ENCODE results near the gene ELP1.
"Not testable (repeated sequence)": the region's sequence is repeated elsewhere in the genome, so short reads cannot be mapped to it uniquely, and the experiment has no call there.

Gene ELP1

GRCh38 chr9:108934323-108934893 lies 484 bp upstream of the ELP1 start, which contains the start of gene ABITRAM:
TSS of gene ABITRAM (plus strand) at chr9:108934400. CDS start at chr9:108934487, 87 bp downstream.
- peak; percentile 56 to 62 for DNase-seq (ENCODE audit: low read depth in 1 of 2, low spot score in 1 of 2)

GRCh38 chr9:108933231-108933717 lies 650 bp downstream of the ELP1 start:
- no peak for DNase-seq (ENCODE audit: low read depth in 1 of 2, low spot score in 1 of 2)

- DNase-seq (ENCODE audit: low read depth in 1 of 2, low spot score in 1 of 2), result no peak
These were observed 5.5 kb downstream of the ELP1 start for GRCh38 chr9:108928386-108928785.

- DNase-seq (ENCODE audit: low read depth in 1 of 2, low spot score in 1 of 2), result no peak
These were observed 9.5 kb downstream of the ELP1 start for GRCh38 chr9:108924466-108924865.

- no peak for DNase-seq (ENCODE audit: low read depth in 1 of 2, low spot score in 1 of 2)
These were observed 12.7 kb downstream of the ELP1 start for GRCh38 chr9:108921200-108921599.

GRCh38 chr9:108920401-108920800 lies 13.5 kb downstream of the ELP1 start:
- DNase-seq (ENCODE audit: low read depth in 1 of 2, low spot score in 1 of 2), result not testable (repeated sequence)

GRCh38 chr9:108919517-108919916 lies 14.4 kb downstream of the ELP1 start:
- no peak for DNase-seq (ENCODE audit: low read depth in 1 of 2, low spot score in 1 of 2)

- DNase-seq (ENCODE audit: low read depth in 1 of 2, low spot score in 1 of 2), result no peak
These were observed 20.5 kb downstream of the ELP1 start for GRCh38 chr9:108913391-108913790.

- DNase-seq (ENCODE audit: low read depth in 1 of 2, low spot score in 1 of 2), result no peak
These were observed 22.1 kb downstream of the ELP1 start for GRCh38 chr9:108911820-108912219.

- DNase-seq (ENCODE audit: low read depth in 1 of 2, low spot score in 1 of 2), result no peak
These were observed 23.0 kb downstream of the ELP1 start for GRCh38 chr9:108910914-108911313.

GRCh38 chr9:108910402-108910801 lies 23.5 kb downstream of the ELP1 start:
- DNase-seq (ENCODE audit: low read depth in 1 of 2, low spot score in 1 of 2), result no peak

GRCh38 chr9:108905494-108905893 lies 28.4 kb downstream of the ELP1 start:
- DNase-seq (ENCODE audit: low read depth in 1 of 2, low spot score in 1 of 2), result no peak

- DNase-seq (ENCODE audit: low read depth in 1 of 2, low spot score in 1 of 2), result no peak
These were observed 29.8 kb downstream of the ELP1 start for GRCh38 chr9:108904161-108904560.

- no peak for DNase-seq (ENCODE audit: low read depth in 1 of 2, low spot score in 1 of 2)
These were observed 30.4 kb downstream of the ELP1 start for GRCh38 chr9:108903420-108904103.

- DNase-seq (ENCODE audit: low read depth in 1 of 2, low spot score in 1 of 2), result no peak
These were observed 33.7 kb downstream of the ELP1 start for GRCh38 chr9:108900176-108900575.

- not testable (repeated sequence) for DNase-seq (ENCODE audit: low read depth in 1 of 2, low spot score in 1 of 2)
These were observed 34.8 kb downstream of the ELP1 start for GRCh38 chr9:108899023-108899695.

- DNase-seq (ENCODE audit: low read depth in 1 of 2, low spot score in 1 of 2), result no peak
These were observed 36.4 kb downstream of the ELP1 start for GRCh38 chr9:108897324-108898096.

GRCh38 chr9:108894225-108894997 lies 39.5 kb downstream of the ELP1 start:
- DNase-seq (ENCODE audit: low read depth in 1 of 2, low spot score in 1 of 2), result no peak

- DNase-seq (ENCODE audit: low read depth in 1 of 2, low spot score in 1 of 2), result no peak
These were observed 44.3 kb downstream of the ELP1 start for GRCh38 chr9:108889649-108890067.

- DNase-seq (ENCODE audit: low read depth in 1 of 2, low spot score in 1 of 2), result not testable (repeated sequence)
These were observed 47.2 kb downstream of the ELP1 start for GRCh38 chr9:108886594-108887271.
